ENCODE measurements around the gene EDN1. TPM values are rescaled to one million over a fixed set of nuclear protein-coding genes. Genes with fewer than 3 reads are reported as not detected.
"Not testable (repeated sequence)": the region's sequence is repeated elsewhere in the genome, so short reads cannot be mapped to it uniquely, and the experiment has no call there.

The EDN1 gene
- total RNA-seq, 1 donor from 2014 or later = 8.3 TPM

DNA sequence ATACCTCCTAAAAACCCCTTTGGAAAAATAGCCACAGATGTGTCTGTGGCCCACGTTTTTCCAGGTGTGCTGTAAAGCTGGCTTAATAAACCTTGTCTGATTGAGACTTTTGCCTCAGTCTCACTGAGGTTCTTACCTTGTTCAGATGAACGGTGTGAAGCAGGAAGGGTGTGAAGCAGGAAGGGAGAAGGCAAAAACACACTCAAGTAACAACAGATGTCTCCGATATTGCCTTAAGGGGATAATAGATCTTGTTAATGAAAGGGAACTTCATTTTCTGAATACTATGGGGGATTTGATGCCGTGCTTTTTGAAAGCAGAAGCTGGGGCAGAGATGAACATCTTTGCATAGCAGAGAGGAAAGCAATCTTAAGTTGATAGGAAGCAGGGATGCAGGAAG lies 37.8 kb downstream of the EDN1 start:
- no peaks in the 10 kb centered on the region for H3K9me3 Mint-ChIP-seq (ENCODE audit: unreplicated experiment)

DNA sequence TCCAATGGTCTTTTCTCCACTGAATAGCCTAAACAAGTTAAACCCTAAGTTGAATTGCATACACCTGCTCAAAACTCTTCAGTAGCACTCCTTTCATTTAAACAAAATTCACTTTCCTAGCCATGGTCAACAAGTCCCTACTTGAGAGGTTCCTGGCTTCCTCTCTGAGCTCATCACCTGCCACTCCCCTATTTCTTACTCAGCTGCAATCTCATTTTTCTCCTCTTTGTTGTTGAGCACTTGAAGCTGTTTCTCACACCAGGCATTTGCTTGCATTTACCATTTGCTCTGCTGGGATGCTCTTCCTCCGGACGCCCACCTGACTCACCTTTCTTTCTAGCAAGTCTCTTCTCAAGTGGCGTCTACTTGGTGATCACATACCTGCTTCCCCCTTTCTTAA lies 38.5 kb downstream of the EDN1 start:
- H3K27me3 Mint-ChIP-seq (ENCODE audit: unreplicated experiment) = peaks cover 2% of the 10 kb centered on the region

More for the DNA sequence above, 37.8 kb downstream of the EDN1 start:
- peaks cover 2% of the 10 kb centered on the region for H3K27me3 Mint-ChIP-seq (ENCODE audit: unreplicated experiment)
- no peak overlapping the region for H3K4me3 Mint-ChIP-seq (ENCODE audit: unreplicated experiment)
- peaks cover 3% of the 10 kb centered on the region for H3K4me1 Mint-ChIP-seq (ENCODE audit: unreplicated experiment)
- no peak overlapping the region for H3K27ac Mint-ChIP-seq (ENCODE audit: unreplicated experiment)
- TF ChIP-seq, protein P1, sequence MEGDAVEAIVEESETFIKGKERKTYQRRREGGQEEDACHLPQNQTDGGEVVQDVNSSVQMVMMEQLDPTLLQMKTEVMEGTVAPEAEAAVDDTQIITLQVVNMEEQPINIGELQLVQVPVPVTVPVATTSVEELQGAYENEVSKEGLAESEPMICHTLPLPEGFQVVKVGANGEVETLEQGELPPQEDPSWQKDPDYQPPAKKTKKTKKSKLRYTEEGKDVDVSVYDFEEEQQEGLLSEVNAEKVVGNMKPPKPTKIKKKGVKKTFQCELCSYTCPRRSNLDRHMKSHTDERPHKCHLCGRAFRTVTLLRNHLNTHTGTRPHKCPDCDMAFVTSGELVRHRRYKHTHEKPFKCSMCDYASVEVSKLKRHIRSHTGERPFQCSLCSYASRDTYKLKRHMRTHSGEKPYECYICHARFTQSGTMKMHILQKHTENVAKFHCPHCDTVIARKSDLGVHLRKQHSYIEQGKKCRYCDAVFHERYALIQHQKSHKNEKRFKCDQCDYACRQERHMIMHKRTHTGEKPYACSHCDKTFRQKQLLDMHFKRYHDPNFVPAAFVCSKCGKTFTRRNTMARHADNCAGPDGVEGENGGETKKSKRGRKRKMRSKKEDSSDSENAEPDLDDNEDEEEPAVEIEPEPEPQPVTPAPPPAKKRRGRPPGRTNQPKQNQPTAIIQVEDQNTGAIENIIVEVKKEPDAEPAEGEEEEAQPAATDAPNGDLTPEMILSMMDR (IDR thresholded peaks at IDR 0.05; ENCODE audit: unreplicated experiment) = no peak
- H3K36me3 Mint-ChIP-seq (ENCODE audit: low read depth, unreplicated experiment) = no peaks in the 10 kb centered on the region
- DNase-seq (ENCODE audit: low spot score) = no peak

DNA sequence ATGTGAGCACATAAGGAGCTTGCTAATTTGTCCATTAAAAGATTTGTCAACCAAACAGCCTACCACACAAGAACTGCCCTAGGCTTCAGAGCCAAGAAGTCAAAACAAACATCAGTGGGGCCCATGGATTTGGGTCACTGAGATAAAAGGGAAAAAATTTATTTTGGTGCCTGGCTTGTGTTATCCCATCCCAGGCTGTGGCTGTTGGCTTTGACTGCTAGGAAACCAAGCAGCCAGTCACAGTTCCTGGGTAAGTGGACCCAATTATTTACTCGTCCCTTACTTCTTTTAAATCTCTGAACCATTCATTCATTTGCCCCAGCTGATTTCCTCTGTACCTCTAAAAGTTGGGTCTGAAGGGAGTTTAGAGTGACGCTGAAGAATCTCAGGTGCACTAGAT lies 41.3 kb downstream of the EDN1 start:
- Mint-ChIP-seq H3K36me3 (ENCODE audit: low read depth, unreplicated experiment) (no peaks in the 10 kb centered on the region), H3K27ac (ENCODE audit: unreplicated experiment) (no peak overlapping the region), H3K4me1 (ENCODE audit: unreplicated experiment) (peaks cover 9% of the 10 kb centered on the region), H3K4me3 (ENCODE audit: unreplicated experiment) (no peak overlapping the region), H3K27me3 (ENCODE audit: unreplicated experiment) (peaks cover 2% of the 10 kb centered on the region), H3K9me3 (ENCODE audit: unreplicated experiment) (no peaks in the 10 kb centered on the region)
- TF ChIP-seq, protein P1 (IDR thresholded peaks at IDR 0.05; ENCODE audit: unreplicated experiment) = no peak
- DNase-seq (ENCODE audit: low spot score) = no peak

More for the DNA sequence above, 38.5 kb downstream of the EDN1 start:
- no peak for DNase-seq (ENCODE audit: low spot score)
- TF ChIP-seq, protein P1 (IDR thresholded peaks at IDR 0.05; ENCODE audit: unreplicated experiment) = no peak
- Mint-ChIP-seq H3K4me1 (ENCODE audit: unreplicated experiment) (peaks cover 3% of the 10 kb centered on the region), H3K36me3 (ENCODE audit: low read depth, unreplicated experiment) (no peaks in the 10 kb centered on the region), H3K4me3 (ENCODE audit: unreplicated experiment) (no peak overlapping the region), H3K9me3 (ENCODE audit: unreplicated experiment) (no peaks in the 10 kb centered on the region), H3K27ac (ENCODE audit: unreplicated experiment) (no peak overlapping the region)

DNA sequence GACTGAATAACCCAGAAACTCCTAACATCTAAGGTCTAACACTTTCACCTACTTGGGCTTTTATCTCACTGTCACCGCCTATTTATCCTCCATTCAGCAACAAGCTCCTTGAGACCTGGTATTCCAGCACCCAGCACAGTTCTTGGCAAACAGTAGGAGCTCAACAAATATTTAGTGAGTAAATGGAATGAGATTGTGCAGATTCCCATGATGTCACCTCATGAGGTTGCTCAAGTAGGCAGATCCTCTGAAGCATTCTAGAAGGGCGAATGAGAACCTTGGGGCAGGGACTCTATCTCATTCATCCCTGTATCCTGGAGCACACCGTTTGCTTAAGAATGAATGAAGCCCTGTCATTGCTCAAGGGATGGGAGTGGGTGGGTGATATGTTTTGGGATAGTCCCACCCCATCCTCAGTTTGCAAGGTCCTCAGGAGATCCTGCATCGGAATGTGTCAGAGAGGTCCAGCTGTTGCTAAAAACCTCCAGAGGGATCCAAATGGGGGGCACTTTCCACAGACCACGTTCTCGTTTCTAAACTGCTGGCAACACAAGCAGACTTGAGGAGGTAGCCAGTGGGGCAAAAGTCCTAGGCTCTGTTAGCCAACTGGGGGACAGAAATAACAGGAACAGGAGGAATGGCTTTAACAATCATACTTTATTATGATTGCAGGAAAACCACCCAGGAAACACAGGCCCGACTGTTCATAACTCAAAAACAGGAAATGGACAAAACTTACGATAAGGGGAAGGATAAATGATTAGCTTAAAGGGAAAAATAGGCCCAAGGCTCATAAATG lies 42.0 kb downstream of the EDN1 start:
- H3K4me1 Mint-ChIP-seq (ENCODE audit: unreplicated experiment) = peaks cover 9% of the 10 kb centered on the region
- TF ChIP-seq, protein P1 (IDR thresholded peaks at IDR 0.05; ENCODE audit: unreplicated experiment) = no peak
- no peaks in the 10 kb centered on the region for H3K9me3 Mint-ChIP-seq (ENCODE audit: unreplicated experiment)
- peaks cover 2% of the 10 kb centered on the region for H3K27me3 Mint-ChIP-seq (ENCODE audit: unreplicated experiment)
- H3K36me3 Mint-ChIP-seq (ENCODE audit: low read depth, unreplicated experiment) = no peaks in the 10 kb centered on the region
- no peak overlapping the region for H3K4me3 Mint-ChIP-seq (ENCODE audit: unreplicated experiment)
- no peak for DNase-seq (ENCODE audit: low spot score)
- H3K27ac Mint-ChIP-seq (ENCODE audit: unreplicated experiment) = no peak overlapping the region

DNA sequence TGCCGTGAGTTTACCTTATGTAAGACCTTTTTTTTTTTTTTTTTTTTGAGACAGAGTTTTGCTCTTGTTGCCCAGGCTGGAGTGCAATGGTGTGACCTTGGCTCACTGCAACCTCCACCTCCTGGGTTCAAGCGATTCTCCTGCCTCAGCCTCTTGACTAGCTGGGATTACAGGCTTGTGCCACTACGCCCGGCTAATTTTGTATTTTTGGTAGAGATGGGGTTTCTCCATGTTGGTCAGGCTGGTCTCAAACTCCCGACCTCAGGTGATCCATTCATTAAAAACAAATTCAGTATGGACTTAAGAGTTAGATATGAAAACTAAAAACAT lies 42.6 kb downstream of the EDN1 start:
- H3K9me3 Mint-ChIP-seq (ENCODE audit: unreplicated experiment); DNase-seq (ENCODE audit: low spot score); H3K4me3 Mint-ChIP-seq (ENCODE audit: unreplicated experiment); H3K36me3 Mint-ChIP-seq (ENCODE audit: low read depth, unreplicated experiment); H3K27ac Mint-ChIP-seq (ENCODE audit: unreplicated experiment); H3K4me1 Mint-ChIP-seq (ENCODE audit: unreplicated experiment); H3K27me3 Mint-ChIP-seq (ENCODE audit: unreplicated experiment): not testable (repeated sequence)
